HG03469 (cell line): Measurements from ENCODE around the gene PPP1R27.
A peak's percentile ranks its signal among the peaks of the same experiment; 100 is the strongest.

Source experiments
- ATAC-seq: cut with Tn5 transposase; IDR thresholded peaks from one replicate; pipeline ENCODE4 v1.9.1; 2021; ENCODE audit warnings: mild to moderate bottlenecking, moderate library complexity, moderate number of reproducible peaks; ENCODE audit not compliant: unreplicated experiment

Gene PPP1R27

DNA sequence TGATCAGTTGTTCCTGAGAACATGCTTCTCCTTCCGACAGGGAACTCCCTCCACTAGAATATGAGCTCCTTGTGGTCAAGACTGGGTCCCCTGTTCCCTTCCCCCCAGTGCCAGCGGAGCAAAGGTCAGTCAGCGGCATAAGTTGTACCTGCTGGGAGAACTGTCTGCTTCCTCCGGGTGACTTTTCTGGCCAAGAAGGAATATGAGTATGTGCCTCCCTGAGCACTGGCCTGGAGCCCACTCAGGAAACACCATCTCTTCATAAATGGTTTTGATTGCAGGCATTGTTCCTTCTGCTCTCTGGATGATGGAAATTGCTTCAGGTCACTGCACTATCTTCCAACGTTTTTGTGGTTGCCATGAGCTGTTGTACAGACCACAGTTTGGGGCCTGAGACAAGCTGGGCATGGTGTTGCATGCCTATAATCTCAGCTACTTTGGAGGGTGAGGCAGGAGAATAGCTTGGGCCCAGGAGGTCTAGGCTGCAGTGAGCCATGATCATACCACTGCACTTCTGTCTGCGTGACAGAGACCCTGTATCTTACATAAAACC is 28.3 kb upstream of the PPP1R27 start:
- ATAC-seq = no peak

DNA sequence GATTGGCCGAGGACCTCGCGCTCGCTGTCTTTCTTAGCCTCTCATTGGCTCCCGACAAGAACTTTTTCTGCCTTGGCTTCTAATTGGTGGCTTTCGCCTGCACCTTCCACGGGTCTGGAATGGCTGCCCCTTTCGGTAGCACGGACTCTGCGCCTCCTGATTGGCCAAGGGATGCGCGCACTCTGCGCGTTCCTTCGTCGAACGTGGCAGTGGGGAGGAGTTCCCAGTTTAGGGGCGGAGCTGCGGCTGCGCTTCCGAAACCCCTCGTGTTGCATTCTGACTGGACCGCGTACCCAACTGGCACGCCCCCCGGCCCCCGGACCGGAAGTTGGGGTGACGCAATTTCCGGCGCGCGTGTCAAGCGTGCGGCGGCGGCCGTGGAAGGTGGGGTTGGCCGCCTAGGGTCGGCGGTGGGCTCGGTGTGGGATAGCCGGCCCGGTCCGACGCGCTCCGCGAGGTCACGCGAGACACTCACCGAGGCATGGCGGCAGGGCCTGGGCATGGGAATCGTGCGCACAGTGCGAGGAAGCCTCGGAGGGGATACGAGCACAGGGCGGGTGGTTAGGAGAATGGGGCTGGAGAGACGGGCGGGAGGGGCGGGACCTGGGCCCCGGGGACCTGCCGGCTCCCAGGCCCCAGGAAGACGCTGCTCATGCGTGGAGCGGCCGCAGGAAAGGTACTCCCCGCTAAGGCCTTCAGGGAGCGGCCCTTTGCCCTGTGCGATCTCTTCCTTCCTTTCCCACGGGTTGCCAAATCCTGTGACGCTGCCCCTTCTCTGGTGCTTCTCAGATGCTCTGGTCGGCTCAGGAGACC is 26.1 kb upstream of the PPP1R27 start:
- peak; percentile 66 for ATAC-seq

DNA sequence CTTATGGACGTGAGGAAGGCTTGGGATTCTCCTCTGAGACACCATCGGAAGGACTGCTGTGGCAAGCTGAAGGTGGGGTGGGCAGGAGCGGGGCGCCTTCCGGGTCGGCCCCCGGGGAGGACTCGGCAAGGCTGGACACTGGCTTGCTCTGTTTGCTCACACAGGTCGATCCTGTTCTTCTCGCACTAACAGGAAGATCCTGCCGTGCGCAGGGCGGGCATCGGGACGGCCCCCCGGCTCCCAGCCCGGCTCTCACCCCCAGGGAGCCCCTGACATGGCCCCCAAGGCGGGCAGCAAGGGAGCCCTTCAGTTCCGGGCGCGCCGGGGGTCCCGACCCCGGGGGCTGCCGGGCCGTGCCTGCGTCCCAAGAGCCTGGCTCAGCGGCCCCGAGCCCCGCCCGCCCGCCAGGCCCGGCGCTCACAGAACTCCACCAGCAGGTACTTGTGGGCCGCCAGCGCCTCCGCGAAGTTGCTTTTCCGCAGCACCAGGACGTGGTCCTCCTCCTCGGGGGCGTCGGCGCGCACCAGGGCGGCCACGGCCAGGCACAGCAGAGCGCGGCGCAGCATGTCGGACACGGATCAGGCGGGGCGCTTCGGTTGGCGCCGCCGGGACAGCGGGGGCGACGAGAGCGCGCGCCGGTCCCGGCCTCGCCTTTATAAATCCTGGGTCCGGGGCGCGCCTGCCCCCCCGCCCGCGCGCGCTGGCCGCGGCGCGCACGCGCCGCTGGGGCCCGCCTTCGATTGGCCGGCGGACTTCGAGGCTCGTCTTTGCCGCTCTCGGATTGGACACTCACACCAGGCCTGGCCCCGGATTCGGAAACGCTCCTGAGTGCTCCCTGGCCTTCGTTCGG is 25.3 kb upstream of the PPP1R27 start, which contains the start of gene P4HB:
P4HB (minus strand) TSS at position 630 of the 850 bp plus-strand sequence; CDS start at position 566, 64 bp downstream.
- no peak for ATAC-seq

DNA sequence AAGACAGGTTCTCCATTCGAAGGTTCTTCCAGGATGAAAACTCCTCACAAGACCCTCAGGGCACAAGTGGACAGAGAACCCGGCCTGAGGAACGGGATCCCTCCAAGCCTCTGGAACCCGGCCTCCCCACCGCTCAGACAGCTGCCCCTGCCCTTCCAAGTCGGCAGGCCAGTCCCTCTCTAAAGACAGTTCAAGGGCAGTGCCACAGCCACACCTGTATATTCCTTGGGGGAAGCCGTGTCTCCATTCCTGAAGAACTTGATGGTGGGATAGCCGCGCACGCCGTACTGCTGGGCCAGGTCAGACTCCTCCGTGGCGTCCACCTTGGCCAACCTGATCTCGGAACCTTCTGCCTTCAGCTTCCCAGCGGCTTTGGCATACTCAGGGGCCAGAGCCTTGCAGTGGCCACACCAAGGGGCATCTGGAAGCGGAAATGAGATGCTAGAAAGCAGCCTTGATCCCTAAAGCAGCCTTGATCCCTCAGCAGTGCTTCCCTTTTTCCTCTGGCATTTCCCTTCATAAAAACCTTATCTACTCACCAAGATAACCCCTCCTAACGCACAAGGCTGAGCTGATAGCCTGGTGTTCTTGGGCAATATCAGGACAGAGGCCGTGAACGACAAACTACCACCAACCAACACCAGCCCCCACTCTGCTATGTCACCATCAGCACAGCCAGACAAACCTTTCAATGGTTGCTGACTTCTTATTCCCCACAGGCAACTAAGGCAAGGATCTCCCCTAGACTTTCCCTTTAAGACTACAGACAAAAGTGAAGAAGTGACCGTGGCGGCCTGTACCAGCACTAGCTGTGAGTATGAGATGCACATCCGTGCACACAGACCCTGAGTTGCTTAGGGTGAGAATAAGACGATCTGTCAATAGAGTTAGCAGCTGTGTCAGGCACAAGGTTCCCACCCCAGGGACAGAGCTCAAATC is 24.4 kb upstream of the PPP1R27 start:
- no peak for ATAC-seq

DNA sequence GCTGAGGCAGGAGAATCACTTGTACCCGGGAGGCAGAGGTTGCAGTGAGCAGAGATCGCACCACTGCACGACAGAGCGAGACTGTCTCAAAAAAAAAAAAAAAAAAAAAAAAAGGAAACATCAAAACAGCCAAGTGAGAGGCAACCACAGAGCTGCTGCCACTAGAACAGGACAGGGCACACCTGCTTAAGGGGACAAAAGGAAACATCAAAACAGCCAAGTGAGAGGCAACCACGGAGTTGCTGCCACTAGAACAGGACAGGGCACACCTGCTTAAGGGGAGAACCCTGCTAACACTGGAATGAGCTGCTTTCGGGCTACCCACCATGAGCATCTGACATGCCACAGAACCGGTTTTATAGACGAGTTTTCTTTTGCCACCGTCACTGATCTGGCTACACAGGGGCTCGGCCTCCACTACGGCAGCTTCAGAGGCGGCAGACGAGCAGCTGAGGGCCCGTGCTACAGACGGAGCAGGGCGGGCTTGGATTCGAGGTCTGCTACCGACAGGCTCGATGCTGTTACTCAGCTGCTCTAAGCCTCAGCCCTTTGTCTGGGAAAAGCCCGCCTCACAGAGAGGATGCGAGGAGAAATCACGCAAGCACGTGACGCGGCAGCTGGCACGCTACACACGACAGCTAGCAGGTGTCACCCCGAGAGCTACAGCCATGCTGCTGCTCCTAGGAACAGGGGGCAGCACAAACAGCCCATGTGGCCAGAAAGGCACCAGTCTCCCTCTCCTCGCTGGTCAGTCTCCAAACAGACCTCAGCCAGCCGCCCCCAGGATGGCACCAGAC is 23.5 kb upstream of the PPP1R27 start:
- ATAC-seq = no peak

DNA sequence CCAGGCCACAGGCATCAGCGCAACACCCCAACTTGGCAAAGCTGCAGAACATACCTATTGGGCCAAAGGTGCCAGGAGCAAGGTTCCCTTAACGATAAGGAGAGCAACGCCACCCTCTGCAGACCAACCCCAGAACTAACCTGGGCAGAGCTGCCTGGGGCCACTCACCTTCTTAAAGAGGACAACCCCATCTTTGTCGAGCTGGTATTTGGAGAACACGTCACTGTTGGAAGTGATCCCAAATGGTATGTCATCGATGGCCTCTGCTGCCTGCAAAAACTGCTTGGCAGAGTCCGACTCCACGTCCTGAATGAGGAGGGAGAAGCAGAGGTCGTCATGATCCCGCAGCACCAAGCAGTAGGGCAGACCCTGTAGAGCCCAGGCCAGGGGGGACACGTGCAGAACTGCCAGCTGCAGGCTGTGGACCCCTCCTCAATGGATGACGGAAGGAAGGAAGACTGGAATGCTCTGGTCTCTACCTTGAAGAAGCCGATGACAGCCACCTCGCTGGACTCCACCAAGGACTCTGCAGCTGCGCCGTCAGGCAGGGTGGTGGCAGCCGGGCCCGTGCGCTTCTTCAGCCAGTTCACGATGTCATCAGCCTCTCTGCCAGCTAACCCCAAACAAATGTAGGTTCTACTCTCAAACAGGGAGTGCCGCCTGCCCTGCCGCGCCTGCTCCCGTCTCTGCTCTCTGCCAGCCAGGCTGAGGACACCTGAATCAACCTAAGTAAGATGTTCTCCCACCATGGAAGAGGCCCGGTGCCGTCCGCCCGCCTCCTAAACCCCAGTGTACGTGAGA is 20.3 kb upstream of the PPP1R27 start:
- ATAC-seq = no peak

DNA sequence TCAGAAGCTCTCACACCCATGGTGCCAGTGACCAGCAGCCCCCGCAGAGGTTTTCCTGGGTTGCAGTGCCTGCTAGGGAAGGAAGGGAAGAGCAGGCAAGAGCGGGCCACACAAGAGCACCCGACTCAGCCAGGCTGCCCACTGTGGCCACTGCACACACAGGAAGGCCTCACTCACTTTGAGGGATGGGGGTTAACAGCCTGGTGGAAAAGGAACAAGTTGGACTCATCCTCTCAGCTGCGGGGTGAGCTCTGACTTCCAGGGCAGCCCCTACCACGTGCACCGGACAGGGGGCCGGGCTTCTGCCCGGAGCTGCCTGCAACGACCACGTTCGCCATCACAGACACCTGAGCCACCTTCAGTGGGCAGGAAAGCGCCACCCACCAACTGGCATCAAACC is 17.4 kb upstream of the PPP1R27 start:
- no peak for ATAC-seq

DNA sequence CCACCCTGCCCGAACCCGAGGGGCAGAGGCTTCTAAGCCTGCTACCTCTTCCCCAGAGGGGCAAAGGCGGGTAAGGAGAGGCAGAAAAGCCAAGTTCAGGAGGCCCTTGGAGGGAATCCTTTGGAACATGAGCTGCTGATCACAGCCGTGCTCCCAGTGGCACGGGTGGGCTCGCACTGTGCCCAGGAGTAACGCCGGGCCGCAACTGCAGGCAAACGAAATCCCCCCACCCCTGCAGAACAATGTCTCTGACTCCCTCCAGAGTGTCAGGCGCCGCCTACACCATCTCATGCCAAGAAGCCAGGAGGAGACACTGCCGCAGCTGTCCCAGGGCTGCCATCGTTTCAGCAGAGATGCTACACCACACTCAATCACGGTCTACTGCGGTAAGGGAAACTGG is 16.6 kb upstream of the PPP1R27 start:
- ATAC-seq = no peak

DNA sequence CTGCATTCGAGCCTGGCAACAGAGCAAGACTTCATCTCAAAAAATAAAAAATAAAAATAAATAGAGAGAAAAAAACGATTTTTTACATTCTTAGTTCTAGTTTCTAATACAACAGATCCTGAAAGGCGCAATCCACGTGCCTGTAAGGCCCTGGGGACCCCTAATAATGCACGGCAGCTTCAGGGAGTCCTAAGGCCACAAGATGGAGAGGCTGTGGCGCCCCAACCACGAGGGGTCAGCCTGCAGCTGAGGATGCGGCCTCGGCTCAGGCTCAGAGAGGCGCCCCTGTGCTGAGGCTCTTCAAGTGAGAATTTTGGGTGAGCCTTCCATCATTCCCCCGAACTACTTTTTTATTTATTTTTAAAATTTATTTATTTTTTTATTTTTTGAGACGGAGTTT is 14.6 kb upstream of the PPP1R27 start:
- ATAC-seq = no peak

DNA sequence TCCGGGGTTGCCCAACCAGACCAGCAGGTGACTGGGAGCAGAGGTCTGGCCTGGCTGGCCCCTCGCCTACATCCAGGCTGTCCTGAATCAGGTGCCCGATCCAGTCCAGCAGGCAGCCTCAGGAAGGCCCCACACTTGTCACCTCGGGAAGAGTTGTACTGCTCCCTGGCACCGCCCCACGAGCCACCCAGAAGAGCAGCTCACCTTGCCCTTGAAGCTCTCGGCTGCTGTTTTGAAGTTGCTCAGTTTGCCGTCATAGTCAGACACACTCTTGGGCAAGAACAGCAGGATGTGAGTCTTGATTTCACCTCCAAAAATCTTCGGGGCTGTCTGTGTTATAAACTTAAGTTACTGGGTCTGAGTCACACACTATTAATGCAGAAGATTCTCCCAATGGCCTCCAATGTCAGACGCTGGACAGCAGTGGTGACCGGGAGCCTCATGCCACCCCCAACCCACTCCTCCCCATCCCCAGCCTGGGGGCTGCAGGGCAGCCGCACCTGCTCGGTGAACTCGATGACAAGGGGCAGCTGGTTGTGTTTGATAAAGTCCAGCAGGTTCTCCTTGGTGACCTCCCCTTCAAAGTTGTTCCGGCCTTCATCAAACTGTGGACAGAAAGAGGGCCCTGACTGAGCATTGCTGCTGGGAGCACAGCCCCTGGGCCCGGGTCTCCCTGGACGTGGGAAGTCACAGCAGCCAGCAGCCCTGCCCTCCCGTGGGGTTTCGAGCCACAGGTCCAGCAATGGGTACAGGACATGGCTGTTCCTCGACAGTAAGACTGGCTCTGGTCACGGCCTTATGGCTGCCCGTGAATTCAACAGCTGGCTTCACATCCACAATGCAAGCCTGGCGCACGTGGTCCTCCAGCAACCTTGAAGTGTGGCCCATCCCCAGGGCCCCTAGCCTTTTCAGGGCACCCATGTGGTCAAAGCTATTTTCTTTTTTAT is 12.2 kb upstream of the PPP1R27 start:
- no peak for ATAC-seq

DNA sequence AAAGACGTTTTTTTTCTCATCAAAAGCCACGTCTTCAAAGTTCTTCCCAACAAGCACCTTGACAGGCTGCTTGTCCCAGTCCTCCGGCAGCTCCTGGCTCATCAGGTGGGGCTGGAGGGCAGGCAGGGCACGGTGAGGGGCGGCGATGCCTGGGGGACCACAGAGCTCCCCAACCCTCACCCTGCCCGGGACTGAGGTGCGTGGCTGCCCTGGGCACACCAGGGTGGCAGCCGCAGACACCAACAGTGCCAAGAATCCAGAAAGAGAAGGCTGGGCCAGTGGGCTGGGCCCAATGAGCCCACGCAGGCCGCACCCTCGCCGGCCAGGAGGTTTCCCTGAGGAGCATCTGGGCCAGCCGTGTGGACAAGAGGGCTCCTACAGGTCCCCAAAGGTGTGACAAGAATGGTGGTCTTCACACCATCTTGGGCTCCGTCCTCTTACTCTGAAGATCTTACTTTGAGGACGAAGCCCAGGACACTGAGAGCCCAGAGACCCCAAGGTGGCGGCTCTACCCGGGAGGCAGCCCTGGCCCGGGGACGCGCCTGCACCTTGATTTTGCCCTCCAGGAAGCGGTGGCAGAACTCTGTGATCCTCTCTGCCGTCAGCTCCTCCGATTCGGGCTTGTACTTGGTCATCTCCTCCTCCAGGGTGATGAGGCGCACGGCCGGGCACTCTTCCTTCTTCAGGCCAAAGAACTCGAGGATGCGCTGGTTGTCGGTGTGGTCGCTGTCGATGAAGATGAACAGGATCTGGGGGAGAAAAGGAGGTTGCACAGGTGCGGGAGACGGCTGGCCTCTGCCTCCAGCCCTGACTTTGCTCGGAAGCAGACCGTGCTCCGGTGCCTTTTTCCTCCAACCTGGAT is 11.3 kb upstream of the PPP1R27 start:
- ATAC-seq = no peak

DNA sequence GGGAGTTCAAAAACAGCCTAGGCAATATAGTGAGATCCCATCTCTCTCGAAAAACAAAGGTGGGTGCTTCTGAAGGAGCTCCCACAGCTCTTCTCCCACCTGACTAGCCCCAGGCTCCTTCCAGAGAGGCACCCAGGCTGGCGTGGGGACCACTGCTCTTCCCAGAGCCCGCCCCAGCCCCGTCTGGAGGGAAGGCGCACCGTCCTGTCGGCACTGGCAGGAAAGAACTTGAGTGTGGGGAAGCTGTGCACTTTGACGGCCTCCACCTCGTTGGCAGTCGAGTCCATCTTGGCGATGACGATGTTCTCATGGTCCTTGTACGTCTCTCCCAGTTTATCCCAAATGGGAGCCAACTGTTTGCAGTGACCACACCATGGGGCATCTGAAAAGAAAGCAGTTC is 10.5 kb upstream of the PPP1R27 start:
- ATAC-seq = no peak

DNA sequence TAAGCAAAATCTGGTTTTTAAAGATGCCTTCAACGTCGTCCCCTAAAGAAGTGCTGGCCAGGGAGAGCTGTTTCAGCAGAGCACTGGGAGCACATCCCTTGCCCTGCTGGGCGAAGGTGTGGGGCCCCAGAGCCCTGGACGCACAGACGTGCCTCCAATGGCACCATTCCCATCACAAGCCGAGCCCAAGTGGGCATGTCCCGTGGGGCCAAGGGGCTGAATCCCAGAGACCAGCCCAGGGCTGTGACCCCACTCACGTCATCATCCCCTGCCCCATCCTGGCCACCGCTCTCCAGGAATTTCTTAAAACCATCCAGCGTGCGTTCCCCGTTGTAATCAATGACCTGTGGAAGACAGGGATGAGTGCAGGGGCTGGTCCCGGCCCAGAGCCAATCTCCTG is 10.0 kb upstream of the PPP1R27 start:
- no peak for ATAC-seq

DNA sequence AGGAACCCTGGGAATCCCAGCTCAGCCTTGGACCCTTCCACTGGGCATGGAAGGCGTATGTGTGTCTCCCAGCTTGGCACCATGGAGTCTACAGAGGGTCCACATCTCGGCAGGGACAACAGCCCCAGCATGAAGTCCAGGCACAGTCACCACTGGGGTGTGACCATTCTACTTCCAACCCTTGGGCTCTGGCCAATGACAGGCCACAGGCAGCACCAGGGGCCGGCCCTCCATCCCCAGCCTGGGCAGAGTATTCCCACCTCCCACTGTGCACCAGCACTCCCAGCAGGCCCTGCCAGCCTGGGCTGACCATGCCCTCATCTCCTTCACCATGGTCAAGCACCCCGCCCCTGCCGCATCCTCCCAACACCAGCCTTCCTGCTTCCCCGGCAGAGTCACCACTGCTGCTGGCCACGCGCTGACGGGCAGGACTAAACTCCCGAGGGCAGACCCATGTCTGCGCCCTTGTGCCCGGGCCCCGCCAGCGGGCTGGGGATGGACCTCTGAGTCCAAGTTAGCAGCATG is 9.5 kb upstream of the PPP1R27 start:
- no peak for ATAC-seq

DNA sequence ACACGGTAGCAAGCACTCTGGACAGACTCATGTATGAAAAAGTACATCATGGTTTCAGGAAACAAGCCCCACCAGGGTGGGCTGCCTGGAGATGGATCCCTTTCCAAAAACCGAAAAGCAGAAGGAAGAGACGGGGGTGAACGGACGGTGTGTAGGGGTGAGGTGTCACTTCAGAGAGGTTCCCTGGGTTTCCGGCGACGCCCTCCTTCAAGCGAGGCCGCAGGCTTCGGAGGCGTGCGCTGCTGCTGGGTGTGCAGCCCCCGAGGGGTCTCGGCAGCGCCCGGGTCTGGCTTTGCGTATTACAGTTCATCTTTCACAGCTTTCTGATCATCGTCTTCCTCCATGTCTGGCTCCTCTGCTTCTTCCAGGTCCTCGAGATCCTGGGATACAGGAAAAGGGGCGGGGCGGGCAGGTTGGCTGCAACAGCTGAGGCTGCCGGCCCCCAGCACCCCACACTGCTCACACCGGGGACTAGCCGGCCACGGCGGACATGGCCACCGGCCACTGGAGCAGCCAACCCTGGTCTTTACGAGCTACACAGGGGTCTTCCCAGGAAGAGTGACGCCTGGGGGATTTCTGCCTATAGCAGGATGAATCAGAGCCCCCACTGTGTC is 9.0 kb upstream of the PPP1R27 start:
- ATAC-seq = no peak
